GM13976 (cell line): Measurements from ENCODE around the gene HABP4.

Experiments used
- DNase-seq: peaks from one replicate; pipeline ENCODE4 v3.0.0; 2012; ENCODE audit warnings: low spot score
- in situ Hi-C: fragments of 300-500 bp; cut with MboI; formaldehyde crosslinking; loops from one replicate; pipeline ENCODE4 v1.12.0; 2022; ENCODE audit warnings: low sequenced_read_pairs, mixed read lengths, inconsistent platforms; ENCODE audit not compliant: unreplicated experiment
- TF ChIP-seq, protein P1 (sequence below): IDR thresholded peaks from 2 replicates; pipeline ENCODE4 v1.5.1; 2012; ENCODE audit warnings: borderline replicate concordance, mild to moderate bottlenecking; ENCODE audit not compliant: insufficient read depth; ENCODE audit errors: extremely low read depth, missing control alignments, control extremely low read depth

HABP4 gene

DNA sequence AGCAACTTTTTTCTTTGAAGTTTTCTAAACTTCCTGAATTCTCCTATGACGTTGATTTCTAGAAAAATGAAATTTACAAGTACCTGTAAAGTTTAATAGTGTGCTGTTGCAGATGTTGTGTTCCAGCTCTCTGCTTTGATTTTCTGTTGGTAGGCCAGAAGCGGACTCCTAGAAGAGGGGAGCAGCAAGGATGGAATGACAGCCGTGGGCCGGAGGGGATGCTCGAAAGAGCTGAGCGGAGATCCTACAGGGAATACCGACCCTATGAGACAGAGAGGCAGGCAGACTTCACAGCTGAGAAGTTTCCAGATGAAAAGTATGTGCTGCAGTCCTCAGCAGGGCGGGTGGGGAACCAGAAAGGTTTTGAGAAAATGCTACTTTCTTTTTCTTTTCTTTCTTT, 8.3 kb downstream of the HABP4 start:
- TF ChIP-seq, protein P1, sequence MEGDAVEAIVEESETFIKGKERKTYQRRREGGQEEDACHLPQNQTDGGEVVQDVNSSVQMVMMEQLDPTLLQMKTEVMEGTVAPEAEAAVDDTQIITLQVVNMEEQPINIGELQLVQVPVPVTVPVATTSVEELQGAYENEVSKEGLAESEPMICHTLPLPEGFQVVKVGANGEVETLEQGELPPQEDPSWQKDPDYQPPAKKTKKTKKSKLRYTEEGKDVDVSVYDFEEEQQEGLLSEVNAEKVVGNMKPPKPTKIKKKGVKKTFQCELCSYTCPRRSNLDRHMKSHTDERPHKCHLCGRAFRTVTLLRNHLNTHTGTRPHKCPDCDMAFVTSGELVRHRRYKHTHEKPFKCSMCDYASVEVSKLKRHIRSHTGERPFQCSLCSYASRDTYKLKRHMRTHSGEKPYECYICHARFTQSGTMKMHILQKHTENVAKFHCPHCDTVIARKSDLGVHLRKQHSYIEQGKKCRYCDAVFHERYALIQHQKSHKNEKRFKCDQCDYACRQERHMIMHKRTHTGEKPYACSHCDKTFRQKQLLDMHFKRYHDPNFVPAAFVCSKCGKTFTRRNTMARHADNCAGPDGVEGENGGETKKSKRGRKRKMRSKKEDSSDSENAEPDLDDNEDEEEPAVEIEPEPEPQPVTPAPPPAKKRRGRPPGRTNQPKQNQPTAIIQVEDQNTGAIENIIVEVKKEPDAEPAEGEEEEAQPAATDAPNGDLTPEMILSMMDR = no peak
- in situ Hi-C loops = no loop called here
- no peak for DNase-seq

- no peak for DNase-seq
- TF ChIP-seq, protein P1 = no peak
- in situ Hi-C loops = no loop called here
These were observed 9.5 kb downstream of the HABP4 start for GRCh38 chr9:96459268-96460007.

DNA sequence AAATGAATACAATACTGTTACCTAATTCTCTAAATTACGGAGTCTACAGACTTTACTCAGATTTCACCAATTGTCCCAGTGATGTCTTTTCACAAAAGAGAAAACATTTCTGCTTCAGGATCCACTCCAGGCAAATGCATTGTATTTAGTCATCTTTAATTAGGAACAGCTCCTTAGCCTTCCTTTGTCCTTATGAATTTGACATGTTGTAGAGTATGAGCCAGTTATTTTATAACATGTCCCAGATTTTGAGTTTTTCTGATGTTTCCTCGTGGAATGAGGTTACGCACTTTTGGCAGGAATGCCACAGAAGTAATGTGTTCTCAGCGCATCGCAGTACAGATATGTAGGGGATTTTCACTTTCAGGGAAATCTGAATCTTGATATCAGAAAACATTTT, 10.5 kb downstream of the HABP4 start:
- TF ChIP-seq, protein P1 = no peak
- in situ Hi-C loops = no loop called here

GRCh38 chr9:96460882-96461281, 10.9 kb downstream of the HABP4 start:
- in situ Hi-C loops = no loop called here
- TF ChIP-seq, protein P1 = no peak
- DNase-seq = no peak

More for the DNA sequence above, 10.5 kb downstream of the HABP4 start:
- DNase-seq = no peak

- TF ChIP-seq, protein P1 = no peak
- in situ Hi-C loops = no loop called here
- no peak for DNase-seq
These were observed 11.4 kb downstream of the HABP4 start for GRCh38 chr9:96461336-96461735.

GRCh38 chr9:96462541-96462940, 12.6 kb downstream of the HABP4 start:
- in situ Hi-C loops = no loop called here
- no peak for DNase-seq
- TF ChIP-seq, protein P1 = no peak

DNA sequence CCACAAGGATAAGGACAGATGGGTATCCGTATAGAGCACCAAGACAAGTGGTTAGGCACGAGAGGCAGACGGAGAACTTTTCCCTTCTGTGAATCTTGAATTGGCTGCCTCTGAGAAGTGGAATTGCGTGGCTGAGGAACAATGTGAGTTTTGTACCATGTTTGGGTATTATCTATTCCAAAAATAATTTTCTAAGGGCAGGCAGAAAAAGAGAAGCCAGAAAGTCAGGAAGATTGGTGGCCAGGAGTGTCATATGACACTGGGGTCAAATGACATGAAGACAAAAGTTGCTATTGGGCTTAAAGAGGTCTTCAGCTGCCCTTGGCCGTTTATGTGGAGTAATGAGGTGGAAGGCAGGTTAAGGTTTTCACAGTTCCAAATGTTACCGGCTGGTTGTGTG, 14.5 kb downstream of the HABP4 start:
- no peak for DNase-seq
- TF ChIP-seq, protein P1 = no peak
- in situ Hi-C loops = no loop called here
